ENCODE data around the gene TBC1D23. TPM values are rescaled to one million over a fixed set of nuclear protein-coding genes. Genes with fewer than 3 reads are reported as not detected.
"Not testable (repeated sequence)": the region's sequence is repeated elsewhere in the genome, so short reads cannot be mapped to it uniquely, and the experiment has no call there.

The TBC1D23 gene
- total RNA-seq, 1 donor from 2014 or later, result 35.3 TPM

GRCh38 chr3:100325827-100326226 lies 65.0 kb downstream of the TBC1D23 start:
- peaks cover 7% of the 10 kb centered on the region for H3K9me3 Mint-ChIP-seq (ENCODE audit: unreplicated experiment)
- no peaks in the 10 kb centered on the region for H3K4me1 Mint-ChIP-seq (ENCODE audit: unreplicated experiment)
- DNase-seq (ENCODE audit: extremely low spot score, unreplicated experiment), result no peak
- H3K36me3 Mint-ChIP-seq (ENCODE audit: unreplicated experiment), result peaks cover 23% of the 10 kb centered on the region
- no peak overlapping the region for H3K27ac Mint-ChIP-seq (ENCODE audit: unreplicated experiment)
- TF ChIP-seq, protein P1, sequence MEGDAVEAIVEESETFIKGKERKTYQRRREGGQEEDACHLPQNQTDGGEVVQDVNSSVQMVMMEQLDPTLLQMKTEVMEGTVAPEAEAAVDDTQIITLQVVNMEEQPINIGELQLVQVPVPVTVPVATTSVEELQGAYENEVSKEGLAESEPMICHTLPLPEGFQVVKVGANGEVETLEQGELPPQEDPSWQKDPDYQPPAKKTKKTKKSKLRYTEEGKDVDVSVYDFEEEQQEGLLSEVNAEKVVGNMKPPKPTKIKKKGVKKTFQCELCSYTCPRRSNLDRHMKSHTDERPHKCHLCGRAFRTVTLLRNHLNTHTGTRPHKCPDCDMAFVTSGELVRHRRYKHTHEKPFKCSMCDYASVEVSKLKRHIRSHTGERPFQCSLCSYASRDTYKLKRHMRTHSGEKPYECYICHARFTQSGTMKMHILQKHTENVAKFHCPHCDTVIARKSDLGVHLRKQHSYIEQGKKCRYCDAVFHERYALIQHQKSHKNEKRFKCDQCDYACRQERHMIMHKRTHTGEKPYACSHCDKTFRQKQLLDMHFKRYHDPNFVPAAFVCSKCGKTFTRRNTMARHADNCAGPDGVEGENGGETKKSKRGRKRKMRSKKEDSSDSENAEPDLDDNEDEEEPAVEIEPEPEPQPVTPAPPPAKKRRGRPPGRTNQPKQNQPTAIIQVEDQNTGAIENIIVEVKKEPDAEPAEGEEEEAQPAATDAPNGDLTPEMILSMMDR (IDR thresholded peaks at IDR 0.05), result no peak
- H3K27me3 Mint-ChIP-seq (ENCODE audit: unreplicated experiment), result no peaks in the 10 kb centered on the region
- no peak overlapping the region for H3K4me3 Mint-ChIP-seq (ENCODE audit: unreplicated experiment)

DNA sequence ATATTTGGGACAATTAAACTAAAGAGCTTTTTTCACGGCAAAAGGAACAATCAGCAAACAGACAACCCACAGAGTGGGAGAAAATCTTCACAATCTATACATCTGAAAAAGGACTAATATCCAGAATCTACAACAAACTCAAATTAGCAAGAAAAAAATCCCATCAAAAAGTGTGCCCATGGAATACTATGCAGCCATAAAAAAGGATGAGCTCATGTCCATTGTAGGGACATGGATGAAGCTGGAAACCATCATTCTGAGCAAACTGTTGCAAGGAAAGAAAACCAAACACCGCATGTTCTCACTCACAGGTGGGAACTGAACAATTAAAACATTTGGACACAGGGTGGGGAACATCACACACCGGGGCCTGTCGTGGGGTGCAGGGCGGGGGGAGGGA lies 66.6 kb downstream of the TBC1D23 start:
- H3K27ac Mint-ChIP-seq (ENCODE audit: unreplicated experiment); H3K4me1 Mint-ChIP-seq (ENCODE audit: unreplicated experiment); H3K27me3 Mint-ChIP-seq (ENCODE audit: unreplicated experiment); H3K4me3 Mint-ChIP-seq (ENCODE audit: unreplicated experiment); DNase-seq (ENCODE audit: extremely low spot score, unreplicated experiment); H3K9me3 Mint-ChIP-seq (ENCODE audit: unreplicated experiment): not testable (repeated sequence)
- peaks cover 21% of the 10 kb centered on the region for H3K36me3 Mint-ChIP-seq (ENCODE audit: unreplicated experiment)

DNA sequence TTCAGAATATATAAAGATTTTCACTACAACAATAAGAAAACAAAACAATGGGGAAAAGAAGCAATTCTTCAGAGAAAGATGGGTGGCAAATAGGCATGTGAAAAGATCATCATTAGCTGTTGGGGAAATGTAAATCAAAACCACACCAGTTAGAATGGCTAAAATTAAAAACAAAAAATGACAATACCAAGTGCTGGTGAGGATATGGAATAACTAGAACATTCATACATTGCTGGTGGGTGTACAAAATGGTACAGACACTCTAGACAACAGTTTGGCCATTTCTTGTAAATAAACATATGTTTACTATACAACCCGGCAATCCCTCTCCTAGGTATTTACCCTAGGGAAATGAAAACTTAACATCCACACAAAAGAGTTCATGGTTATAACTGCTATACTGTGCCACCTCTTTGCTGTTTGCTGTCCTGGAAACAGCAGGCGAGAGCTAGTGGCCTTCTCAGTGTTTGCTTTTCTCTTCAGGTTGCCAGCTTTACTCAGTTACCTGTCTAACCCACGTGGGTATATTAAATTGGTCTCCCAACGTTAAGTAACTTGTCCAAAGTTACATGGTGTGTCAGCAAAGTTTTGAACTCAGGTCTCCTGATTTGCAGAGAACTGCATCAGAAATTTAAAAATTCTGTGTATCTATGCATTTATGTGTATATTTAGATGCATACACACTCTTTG lies 69.2 kb downstream of the TBC1D23 start:
- no peak for DNase-seq (ENCODE audit: extremely low spot score, unreplicated experiment)
- no peaks in the 10 kb centered on the region for H3K27me3 Mint-ChIP-seq (ENCODE audit: unreplicated experiment)
- H3K36me3 Mint-ChIP-seq (ENCODE audit: unreplicated experiment), result peaks cover 21% of the 10 kb centered on the region
- H3K4me1 Mint-ChIP-seq (ENCODE audit: unreplicated experiment), result peaks cover 5% of the 10 kb centered on the region
- no peak overlapping the region for H3K4me3 Mint-ChIP-seq (ENCODE audit: unreplicated experiment)
- TF ChIP-seq, protein P1 (IDR thresholded peaks at IDR 0.05), result no peak
- no peak overlapping the region for H3K27ac Mint-ChIP-seq (ENCODE audit: unreplicated experiment)
- H3K9me3 Mint-ChIP-seq (ENCODE audit: unreplicated experiment), result peaks cover 7% of the 10 kb centered on the region

GRCh38 chr3:100330651-100331050 lies 69.9 kb downstream of the TBC1D23 start:
- no peak for DNase-seq (ENCODE audit: extremely low spot score, unreplicated experiment)
- TF ChIP-seq, protein P1 (IDR thresholded peaks at IDR 0.05), result no peak
- no peak overlapping the region for H3K27ac Mint-ChIP-seq (ENCODE audit: unreplicated experiment)
- no peak overlapping the region for H3K4me3 Mint-ChIP-seq (ENCODE audit: unreplicated experiment)
- peaks cover 20% of the 10 kb centered on the region for H3K36me3 Mint-ChIP-seq (ENCODE audit: unreplicated experiment)
- peaks cover 7% of the 10 kb centered on the region for H3K9me3 Mint-ChIP-seq (ENCODE audit: unreplicated experiment)
- H3K27me3 Mint-ChIP-seq (ENCODE audit: unreplicated experiment), result no peaks in the 10 kb centered on the region
- peaks cover 12% of the 10 kb centered on the region for H3K4me1 Mint-ChIP-seq (ENCODE audit: unreplicated experiment)

DNA sequence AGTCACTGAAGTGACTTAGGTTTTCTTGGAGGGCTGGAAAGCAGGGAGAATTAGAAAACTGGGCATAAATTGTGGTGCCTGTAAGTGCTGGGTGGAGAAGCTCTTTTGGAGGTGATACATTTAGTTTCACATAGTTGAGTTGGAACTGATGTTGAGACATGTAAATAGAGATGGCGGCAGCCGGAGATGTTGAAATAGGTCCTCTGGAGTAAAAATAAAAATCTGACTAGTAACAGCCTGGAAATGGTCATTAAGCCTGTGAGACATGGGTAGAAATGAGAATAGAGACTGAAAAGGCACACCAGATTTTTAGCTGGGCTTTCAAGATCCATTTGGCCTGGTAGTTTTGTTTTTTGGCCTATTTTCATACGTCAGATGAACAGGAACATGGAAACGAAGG lies 70.9 kb downstream of the TBC1D23 start:
- Mint-ChIP-seq H3K27ac (ENCODE audit: unreplicated experiment) (no peak overlapping the region), H3K27me3 (ENCODE audit: unreplicated experiment) (no peaks in the 10 kb centered on the region), H3K9me3 (ENCODE audit: unreplicated experiment) (peaks cover 7% of the 10 kb centered on the region), H3K36me3 (ENCODE audit: unreplicated experiment) (peaks cover 14% of the 10 kb centered on the region), H3K4me1 (ENCODE audit: unreplicated experiment) (peaks cover 19% of the 10 kb centered on the region), H3K4me3 (ENCODE audit: unreplicated experiment) (no peak overlapping the region)
- DNase-seq (ENCODE audit: extremely low spot score, unreplicated experiment), result no peak
- TF ChIP-seq, protein P1 (IDR thresholded peaks at IDR 0.05), result no peak

Data from osteocyte (in vitro differentiated cells).